Liver (tissue), 9 donors: Measurements from ENCODE around the gene CPNE8. TPM values are rescaled to one million over a fixed set of nuclear protein-coding genes. Genes with fewer than 3 reads are reported as not detected.

Source experiments
- DNase-seq: peaks from one replicate; pipeline ENCODE4 v3.0.0-alpha.2; 2017; ENCODE audit warnings: low spot score
- H3K27ac ChIP-seq, 2 donors: one replicate each; pipeline ENCODE4 v1.7.0; 2013; ENCODE audit warnings: inconsistent platforms in 2 of 2, low read length in 2 of 2, control low read depth in 1 of 2, low read depth in 1 of 2, mild to moderate bottlenecking in 1 of 2
- H3K27me3 ChIP-seq, 4 donors: one replicate each; pipeline versions ENCODE4 v1.6.1 to v1.7.0; 2013; ENCODE audit warnings: low read length in 3 of 4, inconsistent platforms in 1 of 4, mild to moderate bottlenecking in 1 of 4, moderate library complexity in 1 of 4; ENCODE audit not compliant: control insufficient read depth in 4 of 4, insufficient read depth in 4 of 4
- H3K36me3 ChIP-seq, 4 donors: one replicate each; pipeline versions ENCODE4 v1.6.1 to v1.7.0; 2013; ENCODE audit warnings: low read length in 3 of 4, mild to moderate bottlenecking in 3 of 4, low read depth in 1 of 4, moderate library complexity in 1 of 4; ENCODE audit not compliant: control insufficient read depth in 4 of 4, insufficient read depth in 3 of 4
- H3K4me1 ChIP-seq, 4 donors: one replicate each; pipeline versions ENCODE4 v1.6.1 to v1.7.0; 2013; ENCODE audit warnings: low read length in 3 of 4, mild to moderate bottlenecking in 3 of 4, moderate library complexity in 1 of 4; ENCODE audit not compliant: control insufficient read depth in 4 of 4, insufficient read depth in 4 of 4
- H3K4me3 ChIP-seq, 3 donors: one replicate each; pipeline versions ENCODE4 v1.6.1 to v1.7.0; 2013; ENCODE audit warnings: low read length in 3 of 3, control low read depth in 1 of 3, low read depth in 1 of 3, mild to moderate bottlenecking in 1 of 3
- H3K9ac ChIP-seq, 2 donors: one replicate each; pipeline ENCODE4 v1.7.0; 2013; ENCODE audit warnings: low read length in 2 of 2, mild to moderate bottlenecking in 2 of 2, moderate library complexity in 2 of 2, control low read depth in 1 of 2, low read depth in 1 of 2
- H3K9me3 ChIP-seq, 4 donors: one replicate each; pipeline versions ENCODE4 v1.6.1 to v1.7.0; 2013; ENCODE audit warnings: low read length in 3 of 4; ENCODE audit not compliant: control insufficient read depth in 4 of 4
- EGR1 ChIP-seq, 2 donors: IDR thresholded peaks; 2 replicates each; pipeline ENCODE4 v1.6.1; 2016 to 2018; ENCODE audit warnings: antibody characterized with exemption in 2 of 2, low read depth in 2 of 2
- FOXA1 ChIP-seq: IDR thresholded peaks from 2 replicates; pipeline ENCODE4 v1.6.1; 2016; ENCODE audit warnings: antibody characterized with exemption
- FOXA2 ChIP-seq: IDR thresholded peaks from 2 replicates; pipeline ENCODE4 v1.6.1; 2016; ENCODE audit warnings: antibody characterized with exemption
- GABPA ChIP-seq, 2 donors: IDR thresholded peaks in 1 of 2; conservative IDR thresholded peaks in 1 of 2; 2 replicates each; pipeline ENCODE4 v1.6.1; 2016; ENCODE audit warnings: antibody characterized with exemption in 2 of 2, mild to moderate bottlenecking in 1 of 2, moderate library complexity in 1 of 2
- HNF4G ChIP-seq: IDR thresholded peaks from 2 replicates; pipeline ENCODE4 v1.6.1; 2016; ENCODE audit warnings: antibody characterized with exemption
- JUND ChIP-seq, 2 donors: IDR thresholded peaks; 2 replicates each; pipeline ENCODE4 v1.6.1; 2016; ENCODE audit warnings: antibody characterized with exemption in 2 of 2
- RXRA ChIP-seq, 2 donors: IDR thresholded peaks; 2 replicates each; pipeline ENCODE4 v1.6.1; 2017 to 2018; ENCODE audit warnings: antibody characterized with exemption in 2 of 2, mild to moderate bottlenecking in 1 of 2
- SP1 ChIP-seq: IDR thresholded peaks from 2 replicates; pipeline ENCODE4 v1.6.1; 2018; ENCODE audit warnings: antibody characterized with exemption, mild to moderate bottlenecking
- TAF1 ChIP-seq: conservative IDR thresholded peaks from 2 replicates; pipeline ENCODE4 v1.6.1; 2016; ENCODE audit warnings: antibody characterized with exemption, mild to moderate bottlenecking
- YY1 ChIP-seq: IDR thresholded peaks from 2 replicates; pipeline ENCODE4 v1.6.1; 2016; ENCODE audit warnings: antibody characterized with exemption, mild to moderate bottlenecking
- WGBS: extraction: QIAGEN DNeasy Blood & Tissue Kit; methylation state at CpG from one replicate; pipeline ENCODE4 v1.1.7; 2013; 5-methylcytosine and 5-hydroxymethylcytosine counted together
- polyA plus RNA-seq, 2 donors: library from polyadenylated mRNA; stranded (reverse) in 1 of 2; unstranded in 1 of 2; fragments of 200-250 nt in 1 of 2; fragments of >200 nt in 1 of 2; fragmentation: Nextera tagmentation in 1 of 2; extraction: Ambion mirVana in 1 of 2; gene quantifications; one replicate each; pipeline versions ENCODE4 v1.2.1 to v1.2.3, GENCODE V29; 2013 to 2015
- total RNA-seq, 2 donors: library from RNA; depleted of rRNA; stranded (reverse); fragments of >200 nt; gene quantifications; one replicate each; pipeline ENCODE4 v1.2.3, GENCODE V29; 2014
- TF ChIP-seq, protein P1 (sequence below): IDR thresholded peaks from 2 replicates; pipeline ENCODE4 v1.6.1; 2016; ENCODE audit warnings: antibody characterized with exemption
- TF ChIP-seq, protein P2 (sequence below): IDR thresholded peaks from 2 replicates; pipeline ENCODE4 v1.6.1; 2016; ENCODE audit warnings: antibody characterized with exemption
- TF ChIP-seq, protein P3 (sequence below): IDR thresholded peaks from 2 replicates; pipeline ENCODE4 v1.6.1; 2016; ENCODE audit warnings: antibody characterized with exemption, mild to moderate bottlenecking
- donor health status: healthy.
- donor health status: healthy.
- donor health status: healthy.
- donor health status: healthy.
- donor health status: healthy.

The CPNE8 gene
- total and polyA plus RNA-seq, 4 donors, result 4.2 to 27.4 (median 10.9) TPM

DNA sequence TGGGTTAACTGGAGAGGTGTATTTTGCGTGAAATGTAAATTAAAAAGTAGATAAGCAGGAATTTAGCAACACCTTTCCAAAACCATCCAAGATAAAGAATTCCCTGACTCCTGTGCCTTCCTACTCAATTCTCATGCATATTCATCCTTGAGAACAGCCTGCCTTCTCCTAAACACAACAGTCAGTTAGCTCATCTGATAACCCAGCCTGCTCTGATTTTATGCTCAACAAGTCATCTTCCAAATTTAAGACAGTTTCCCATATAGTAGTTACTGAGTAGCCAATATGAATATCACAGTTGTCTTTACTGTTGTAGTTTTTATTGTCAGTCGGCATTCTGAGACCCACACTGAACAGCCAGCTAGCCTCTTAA is 27.1 kb downstream of the CPNE8 start:
- peaks cover 0 to 16% (median 8%) of the 10 kb centered on the region in 4 donors for H3K4me1 ChIP-seq
- no peak for DNase-seq
- TF ChIP-seq FOXA1, result no peak
- no peak for TF ChIP-seq RXRA (IDR thresholded peaks at IDR 0.05)
- TF ChIP-seq HNF4G, result no peak
- TF ChIP-seq TAF1, result no peak
- TF ChIP-seq, protein P1, sequence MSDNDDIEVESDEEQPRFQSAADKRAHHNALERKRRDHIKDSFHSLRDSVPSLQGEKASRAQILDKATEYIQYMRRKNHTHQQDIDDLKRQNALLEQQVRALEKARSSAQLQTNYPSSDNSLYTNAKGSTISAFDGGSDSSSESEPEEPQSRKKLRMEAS, result no peak
- TF ChIP-seq GABPA (IDR thresholded peaks at IDR 0.05 in 1 of 2, conservative IDR thresholded peaks at IDR 0.05 in 1 of 2), result no peak
- no peak for TF ChIP-seq SP1
- TF ChIP-seq, protein P2, sequence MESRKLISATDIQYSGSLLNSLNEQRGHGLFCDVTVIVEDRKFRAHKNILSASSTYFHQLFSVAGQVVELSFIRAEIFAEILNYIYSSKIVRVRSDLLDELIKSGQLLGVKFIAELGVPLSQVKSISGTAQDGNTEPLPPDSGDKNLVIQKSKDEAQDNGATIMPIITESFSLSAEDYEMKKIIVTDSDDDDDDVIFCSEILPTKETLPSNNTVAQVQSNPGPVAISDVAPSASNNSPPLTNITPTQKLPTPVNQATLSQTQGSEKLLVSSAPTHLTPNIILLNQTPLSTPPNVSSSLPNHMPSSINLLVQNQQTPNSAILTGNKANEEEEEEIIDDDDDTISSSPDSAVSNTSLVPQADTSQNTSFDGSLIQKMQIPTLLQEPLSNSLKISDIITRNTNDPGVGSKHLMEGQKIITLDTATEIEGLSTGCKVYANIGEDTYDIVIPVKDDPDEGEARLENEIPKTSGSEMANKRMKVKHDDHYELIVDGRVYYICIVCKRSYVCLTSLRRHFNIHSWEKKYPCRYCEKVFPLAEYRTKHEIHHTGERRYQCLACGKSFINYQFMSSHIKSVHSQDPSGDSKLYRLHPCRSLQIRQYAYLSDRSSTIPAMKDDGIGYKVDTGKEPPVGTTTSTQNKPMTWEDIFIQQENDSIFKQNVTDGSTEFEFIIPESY, result no peak
- TF ChIP-seq, protein P3, sequence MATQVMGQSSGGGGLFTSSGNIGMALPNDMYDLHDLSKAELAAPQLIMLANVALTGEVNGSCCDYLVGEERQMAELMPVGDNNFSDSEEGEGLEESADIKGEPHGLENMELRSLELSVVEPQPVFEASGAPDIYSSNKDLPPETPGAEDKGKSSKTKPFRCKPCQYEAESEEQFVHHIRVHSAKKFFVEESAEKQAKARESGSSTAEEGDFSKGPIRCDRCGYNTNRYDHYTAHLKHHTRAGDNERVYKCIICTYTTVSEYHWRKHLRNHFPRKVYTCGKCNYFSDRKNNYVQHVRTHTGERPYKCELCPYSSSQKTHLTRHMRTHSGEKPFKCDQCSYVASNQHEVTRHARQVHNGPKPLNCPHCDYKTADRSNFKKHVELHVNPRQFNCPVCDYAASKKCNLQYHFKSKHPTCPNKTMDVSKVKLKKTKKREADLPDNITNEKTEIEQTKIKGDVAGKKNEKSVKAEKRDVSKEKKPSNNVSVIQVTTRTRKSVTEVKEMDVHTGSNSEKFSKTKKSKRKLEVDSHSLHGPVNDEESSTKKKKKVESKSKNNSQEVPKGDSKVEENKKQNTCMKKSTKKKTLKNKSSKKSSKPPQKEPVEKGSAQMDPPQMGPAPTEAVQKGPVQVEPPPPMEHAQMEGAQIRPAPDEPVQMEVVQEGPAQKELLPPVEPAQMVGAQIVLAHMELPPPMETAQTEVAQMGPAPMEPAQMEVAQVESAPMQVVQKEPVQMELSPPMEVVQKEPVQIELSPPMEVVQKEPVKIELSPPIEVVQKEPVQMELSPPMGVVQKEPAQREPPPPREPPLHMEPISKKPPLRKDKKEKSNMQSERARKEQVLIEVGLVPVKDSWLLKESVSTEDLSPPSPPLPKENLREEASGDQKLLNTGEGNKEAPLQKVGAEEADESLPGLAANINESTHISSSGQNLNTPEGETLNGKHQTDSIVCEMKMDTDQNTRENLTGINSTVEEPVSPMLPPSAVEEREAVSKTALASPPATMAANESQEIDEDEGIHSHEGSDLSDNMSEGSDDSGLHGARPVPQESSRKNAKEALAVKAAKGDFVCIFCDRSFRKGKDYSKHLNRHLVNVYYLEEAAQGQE, result no peak
- no peak for TF ChIP-seq JUND (IDR thresholded peaks at IDR 0.05)
- TF ChIP-seq EGR1 (IDR thresholded peaks at IDR 0.05; ENCODE audit: low read depth in 2 of 2), result no peak
- no peak for TF ChIP-seq YY1
- no peaks in the 10 kb centered on the region for H3K27me3 ChIP-seq
- H3K36me3 ChIP-seq, result no peaks in the 10 kb centered on the region
- H3K4me3 ChIP-seq, result no peak overlapping the region
- H3K9me3 ChIP-seq, result peaks cover 0 to 4% (median 2%) of the 10 kb centered on the region in 4 donors
- H3K9ac ChIP-seq, result no peak overlapping the region
- WGBS, result 70% methylated on average over 2 of the region's 2 CpGs
- no peak overlapping the region for H3K27ac ChIP-seq

DNA sequence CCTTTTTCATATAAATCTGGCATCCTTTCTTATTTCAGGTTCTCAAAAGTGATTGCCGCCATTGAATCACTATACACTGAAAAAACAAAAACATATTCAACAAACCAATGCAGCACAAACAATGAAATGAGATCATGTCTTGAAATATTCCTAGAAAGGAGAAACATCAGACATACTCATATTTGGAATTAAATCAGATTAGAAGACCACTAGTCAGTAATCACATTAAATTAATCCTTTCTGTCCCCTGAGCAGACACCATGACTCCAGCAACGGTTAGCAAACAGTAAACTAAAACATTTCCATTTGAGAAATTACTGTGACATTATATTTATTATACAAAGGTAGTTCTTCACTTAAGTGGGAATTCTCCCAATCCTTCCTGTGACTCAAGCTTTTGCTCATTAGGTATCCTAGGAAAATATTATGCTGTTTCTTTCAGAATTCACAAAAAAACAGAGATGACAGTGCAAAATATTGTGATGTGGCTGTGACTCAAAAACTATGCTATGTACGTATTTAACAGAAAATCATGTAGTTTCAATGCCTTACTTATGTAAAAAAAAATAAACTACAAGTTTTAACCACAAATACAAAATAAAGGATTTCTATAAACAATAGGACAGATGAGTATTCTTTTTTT is 29.7 kb downstream of the CPNE8 start:
- no peak overlapping the region for H3K9ac ChIP-seq
- H3K4me3 ChIP-seq, result no peak overlapping the region
- H3K27me3 ChIP-seq, result no peaks in the 10 kb centered on the region
- H3K27ac ChIP-seq, result no peak overlapping the region
- TF ChIP-seq FOXA2 (no peak), GABPA (IDR thresholded peaks at IDR 0.05 in 1 of 2, conservative IDR thresholded peaks at IDR 0.05 in 1 of 2) (no peak), FOXA1 (no peak), RXRA (IDR thresholded peaks at IDR 0.05) (no peak)
- H3K9me3 ChIP-seq, result no peaks in the 10 kb centered on the region
- no peak for DNase-seq
- 93% methylated on average over 3 of the region's 3 CpGs for WGBS
- peaks cover 0 to 9% (median 7%) of the 10 kb centered on the region in 4 donors for H3K4me1 ChIP-seq
- H3K36me3 ChIP-seq, result peaks cover 0 to 4% (median 2%) of the 10 kb centered on the region in 4 donors

DNA sequence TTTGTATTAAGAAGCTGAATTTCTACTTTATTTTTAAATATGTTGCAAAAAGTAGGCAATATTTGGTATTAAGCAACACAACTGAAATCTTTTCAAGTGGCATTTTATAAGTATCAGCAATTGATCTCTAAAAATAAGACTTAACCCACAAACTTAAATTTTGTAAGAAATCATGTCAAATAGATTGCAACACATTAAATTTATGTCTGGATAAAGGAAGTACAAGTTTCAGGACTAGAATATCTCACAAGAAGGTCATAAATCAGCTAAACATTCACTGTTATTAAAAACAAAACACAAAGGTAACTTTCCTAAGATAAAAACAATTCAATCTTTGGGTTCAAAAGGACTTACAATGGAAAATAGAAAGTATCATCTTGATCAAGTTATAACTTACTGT is 32.8 kb downstream of the CPNE8 start:
- no peak for TF ChIP-seq RXRA (IDR thresholded peaks at IDR 0.05)
- no peaks in the 10 kb centered on the region for H3K27me3 ChIP-seq
- no peak for DNase-seq
- no peak overlapping the region for H3K4me3 ChIP-seq
- no peak overlapping the region for H3K9ac ChIP-seq
- no peak overlapping the region for H3K27ac ChIP-seq
- H3K36me3 ChIP-seq, result peaks cover 0 to 4% (median 2%) of the 10 kb centered on the region in 4 donors
- H3K4me1 ChIP-seq, result no peaks in the 10 kb centered on the region
- no peaks in the 10 kb centered on the region for H3K9me3 ChIP-seq
